B cell (primary cell): ENCODE measurements around the gene CD52. TPM values are rescaled to one million over a fixed set of nuclear protein-coding genes. Genes with fewer than 3 reads are reported as not detected.

Experiments used
- ATAC-seq: fragments of 200-7000 bp; cut with Tn5 transposase; one replicate; pipeline ENCODE4 v1.10.0; 2021; ENCODE audit warnings: low read depth, mild to moderate bottlenecking, moderate number of reproducible peaks, moderate library complexity
- CTCF ChIA-PET: fragments of 350-600 bp; sonication (Branson Sonifier 250); formaldehyde crosslinking; loops from one replicate; lab custom pipeline; 2021; ENCODE audit warnings: antibody characterized with exemption, inconsistent platforms; lab: Charles Lee
- POLR2A ChIA-PET: fragments of 350-600 bp; sonication (Branson Sonifier 250); formaldehyde crosslinking; loops from one replicate; lab custom pipeline; 2021; ENCODE audit warnings: antibody characterized with exemption; lab: Charles Lee
- DNase-seq: peaks from one replicate; pipeline ENCODE4 v3.0.0; 2013
- H2AFZ ChIP-seq: 2 replicates; pipeline ENCODE4 v1.6.1; 2012; ENCODE audit warnings: mild to moderate bottlenecking, low read depth, low read length; ENCODE audit not compliant: insufficient read depth, poor library complexity, severe bottlenecking
- H3K27ac ChIP-seq, 2 donors: 1 replicate in 1 of 2; 2 replicates in 1 of 2; pipeline ENCODE4 v1.5.1; 2012 to 2013; ENCODE audit warnings: low read length in 2 of 2, mild to moderate bottlenecking in 2 of 2, moderate library complexity in 1 of 2
- H3K27me3 ChIP-seq, 4 experiments: fragments of 200-600 bp in 1 of 4; sonication (generic) in 1 of 4; replicated peaks in 1 of 4; 1 replicate in 2 of 4; 2 replicates in 2 of 4; pipeline versions ENCODE4 v1.6.1 to v1.7.0; 2013 to 2016; ENCODE audit warnings: low read length in 3 of 4, mild to moderate bottlenecking in 2 of 4, mixed read lengths in 1 of 4, moderate library complexity in 1 of 4; ENCODE audit not compliant: insufficient read depth in 4 of 4, control insufficient read depth in 3 of 4; ENCODE audit errors: control extremely low read depth in 1 of 4
- H3K36me3 ChIP-seq, 2 experiments: replicated peaks in 1 of 2; 1 replicate in 1 of 2; 2 replicates in 1 of 2; pipeline versions ENCODE4 v1.6.1 to v1.7.1; 2013; ENCODE audit warnings: low read length in 1 of 2; ENCODE audit not compliant: insufficient read depth in 2 of 2, control insufficient read depth in 1 of 2; ENCODE audit errors: control extremely low read depth in 1 of 2, extremely low read depth in 1 of 2
- H3K4me1 ChIP-seq, 2 donors: fragments of 200-600 bp in 1 of 2; sonication (generic) in 1 of 2; 1 replicate in 1 of 2; 2 replicates in 1 of 2; pipeline versions ENCODE4 v1.5.1 to v1.6.1; 2013 to 2017; ENCODE audit warnings: low read length in 2 of 2; ENCODE audit not compliant: control insufficient read depth in 2 of 2, insufficient read depth in 2 of 2
- H3K4me2 ChIP-seq: replicated peaks from 2 replicates; pipeline ENCODE3; 2012; ENCODE audit warnings: mild to moderate bottlenecking, low read depth, low read length; ENCODE audit not compliant: poor library complexity, severe bottlenecking
- H3K4me3 ChIP-seq, 5 experiments: fragments of 200-600 bp in 1 of 5; sonication (generic) in 1 of 5; 1 replicate in 3 of 5; 2 replicates in 2 of 5; pipeline versions ENCODE4 v1.5.1 to v1.7.0; 2011 to 2016; ENCODE audit warnings: low read length in 4 of 5, mild to moderate bottlenecking in 4 of 5, low read depth in 2 of 5, control low read depth in 1 of 5, moderate library complexity in 1 of 5; ENCODE audit not compliant: insufficient read depth in 1 of 5; ENCODE audit errors: control extremely low read depth in 1 of 5, extremely low read depth in 1 of 5
- H3K79me2 ChIP-seq: fragments of 200-600 bp; sonication (generic); one replicate; pipeline ENCODE4 v1.6.0; 2016; ENCODE audit warnings: low read length; ENCODE audit not compliant: control insufficient read depth, insufficient read depth
- H3K9ac ChIP-seq: fragments of 200-600 bp; sonication (generic); 2 replicates; pipeline ENCODE4 v1.6.1; 2017; ENCODE audit warnings: mild to moderate bottlenecking, low read length, moderate library complexity
- H3K9me3 ChIP-seq, 3 donors: one replicate each; pipeline versions ENCODE4 v1.6.1 to v1.7.1; 2013; ENCODE audit warnings: low read length in 2 of 3; ENCODE audit not compliant: control insufficient read depth in 2 of 3, insufficient read depth in 1 of 3; ENCODE audit errors: control extremely low read depth in 1 of 3
- H4K20me1 ChIP-seq: 2 replicates; pipeline ENCODE4 v1.6.0; 2012; ENCODE audit warnings: mild to moderate bottlenecking, low read length; ENCODE audit not compliant: insufficient read depth, control insufficient read depth, poor library complexity, severe bottlenecking
- H3K27ac Mint-ChIP-seq: one replicate; pipeline ENCODE4 v1.8.0; 2021; ENCODE audit warnings: mixed read lengths
- H3K27me3 Mint-ChIP-seq: one replicate; pipeline ENCODE4 v1.8.0; 2021; ENCODE audit warnings: mixed read lengths
- H3K4me1 Mint-ChIP-seq: one replicate; pipeline ENCODE4 v1.8.0; 2021; ENCODE audit warnings: mixed read lengths
- H3K4me3 Mint-ChIP-seq: one replicate; pipeline ENCODE4 v1.8.0; 2021; ENCODE audit warnings: mixed read lengths
- H3K9me3 Mint-ChIP-seq: one replicate; pipeline ENCODE4 v1.8.0; 2022; ENCODE audit warnings: mixed read lengths; ENCODE audit not compliant: insufficient read depth
- EZH2 ChIP-seq: IDR thresholded peaks from 2 replicates; pipeline ENCODE4 v1.6.1; 2012; ENCODE audit warnings: borderline replicate concordance, low read depth, mild to moderate bottlenecking, moderate library complexity, low read length; ENCODE audit not compliant: insufficient read depth, poor library complexity, severe bottlenecking
- WGBS: methylation state at CpG from one replicate; pipeline ENCODE4 v1.1.5; 2013; ENCODE audit warnings: missing lambda C conversion rate; ENCODE audit not compliant: insufficient coverage; 5-methylcytosine and 5-hydroxymethylcytosine counted together
- intact Hi-C: fragments of 100-400 bp; cut with micrococcal nuclease; formaldehyde crosslinking; loops from one replicate; pipeline ENCODE4 v1.10.0; 2022
- polyA plus RNA-seq: library from polyadenylated mRNA; depleted of rRNA; stranded (reverse); fragments of >200 nt; gene quantifications from 2 replicates; pipeline ENCODE4 v1.2.3, GENCODE V29; 2012
- total RNA-seq, 2 donors: library from RNA; stranded (reverse); fragments of 120-200 nt in 1 of 2; gene quantifications; 1 replicate in 1 of 2; 2 replicates in 1 of 2; pipeline versions ENCODE4 v1.2.3 to v1.2.4, GENCODE V29; 2013 to 2022
- TF ChIP-seq, protein P1 (sequence below): fragments of 200-600 bp; IDR thresholded peaks from one replicate; pipeline ENCODE4 v1.8.0; 2022; ENCODE audit warnings: antibody characterized with exemption, mild to moderate bottlenecking

CD52 gene
- total and polyA plus RNA-seq, 2 donors (not counting 1 experiment from before 2014, with no cell fraction given) = 1,116 to 1,597 TPM

DNA sequence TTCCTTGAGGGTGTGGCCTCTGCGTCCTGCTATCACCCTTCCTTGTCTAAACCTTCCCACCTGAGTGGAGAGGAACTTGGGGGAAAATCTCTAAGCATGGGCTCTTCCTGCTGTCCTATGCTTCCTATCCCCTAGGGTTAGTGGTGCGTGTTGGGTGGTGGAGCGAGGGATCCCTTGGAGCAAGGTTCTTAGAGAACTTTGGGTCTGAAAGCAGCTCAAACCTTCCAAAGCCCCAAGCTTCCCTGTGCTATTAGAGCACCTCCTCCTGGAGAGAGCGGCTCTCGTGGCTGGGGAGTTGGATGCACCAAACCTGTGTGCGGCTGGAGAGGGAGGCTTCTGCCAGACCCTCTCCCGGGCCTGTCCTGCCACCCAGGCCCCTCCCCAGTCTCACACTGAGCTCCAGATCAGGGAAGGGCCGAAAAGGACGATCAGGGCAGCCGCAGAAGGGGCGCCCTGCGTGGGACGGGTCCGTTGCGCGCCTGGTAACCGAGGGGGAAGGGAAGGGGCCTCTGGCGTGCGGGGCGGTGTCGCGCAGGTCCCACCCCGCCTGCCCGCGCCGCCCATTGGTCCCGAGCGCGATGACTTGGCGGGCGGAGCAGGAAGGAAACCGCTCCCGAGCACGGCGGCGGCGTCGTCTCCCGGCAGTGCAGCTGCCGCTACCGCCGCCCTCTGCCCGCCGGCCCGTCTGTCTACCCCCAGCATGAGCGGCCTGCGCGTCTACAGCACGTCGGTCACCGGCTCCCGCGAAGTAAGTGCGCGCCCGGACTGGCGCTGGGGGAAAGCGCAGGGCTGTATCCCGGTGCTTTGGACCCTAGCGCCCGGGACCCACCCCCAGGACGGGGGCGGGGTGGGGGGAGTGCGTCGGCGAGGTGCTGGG, 38.1 kb upstream of the CD52 start, which contains the start of gene SH3BGRL3:
Gene SH3BGRL3, plus strand, starts transcription at position 631 of the 877 bp plus-strand sequence. Its CDS starts 70 bp downstream, at position 701.
- Histone ChIP-seq H3K9me3 (no peaks in the 10 kb centered on the region), H3K27ac (peak within 1 kb of the TSS; percentile 73 to 81), H3K79me2 (peaks cover 31% of the 10 kb centered on the region), H2AFZ (peak within 1 kb of the TSS; percentile 76), H3K4me2 (peak within 1 kb of the TSS; percentile 95), H4K20me1 (peaks cover 22% of the 10 kb centered on the region), H3K36me3 (peaks cover 2 to 29% of the 10 kb centered on the region in 2 experiments), H3K27me3 (no peaks in the 10 kb centered on the region), H3K4me3 (peak within 1 kb of the TSS; percentile 75 to 93 (median 90)), H3K9ac (peak within 1 kb of the TSS; percentile 80), H3K4me1 (peaks cover 55 to 83% of the 10 kb centered on the region in 2 donors)
- ChIA-PET POLR2A (interaction anchor here (0.5 to 21.9 kb wide), 10 partner anchors 10 to 875 kb away, joined by 3 to 1239 read pairs (median 4); partner anchors contain the start of genes CD52 and SLC9A1), CTCF (interaction anchor here (1.1 to 26.4 kb wide), 10 partner anchors 8 to 136 kb away, joined by 3 to 1400 read pairs (median 4); partner anchors contain the start of genes CD52, CEP85, UBXN11 and ZNF593)
- H3K4me3 Mint-ChIP-seq = peak within 1 kb of the TSS; percentile 92
- no peaks in the 10 kb centered on the region for H3K9me3 Mint-ChIP-seq
- peak within 1 kb of the TSS; percentile 91 for H3K27ac Mint-ChIP-seq
- ATAC-seq (peak; percentile 68), DNase-seq (peak; percentile 87)
- WGBS = under 1% methylated on average over 53 of the region's 66 CpGs
- H3K4me1 Mint-ChIP-seq = peaks cover 74% of the 10 kb centered on the region
- TF ChIP-seq, protein P1, sequence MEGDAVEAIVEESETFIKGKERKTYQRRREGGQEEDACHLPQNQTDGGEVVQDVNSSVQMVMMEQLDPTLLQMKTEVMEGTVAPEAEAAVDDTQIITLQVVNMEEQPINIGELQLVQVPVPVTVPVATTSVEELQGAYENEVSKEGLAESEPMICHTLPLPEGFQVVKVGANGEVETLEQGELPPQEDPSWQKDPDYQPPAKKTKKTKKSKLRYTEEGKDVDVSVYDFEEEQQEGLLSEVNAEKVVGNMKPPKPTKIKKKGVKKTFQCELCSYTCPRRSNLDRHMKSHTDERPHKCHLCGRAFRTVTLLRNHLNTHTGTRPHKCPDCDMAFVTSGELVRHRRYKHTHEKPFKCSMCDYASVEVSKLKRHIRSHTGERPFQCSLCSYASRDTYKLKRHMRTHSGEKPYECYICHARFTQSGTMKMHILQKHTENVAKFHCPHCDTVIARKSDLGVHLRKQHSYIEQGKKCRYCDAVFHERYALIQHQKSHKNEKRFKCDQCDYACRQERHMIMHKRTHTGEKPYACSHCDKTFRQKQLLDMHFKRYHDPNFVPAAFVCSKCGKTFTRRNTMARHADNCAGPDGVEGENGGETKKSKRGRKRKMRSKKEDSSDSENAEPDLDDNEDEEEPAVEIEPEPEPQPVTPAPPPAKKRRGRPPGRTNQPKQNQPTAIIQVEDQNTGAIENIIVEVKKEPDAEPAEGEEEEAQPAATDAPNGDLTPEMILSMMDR = no peak
- TF ChIP-seq EZH2 = no peak
- intact Hi-C loops = loop anchor here (1.0 to 10.0 kb wide), 3 partner anchors 10 to 1895 kb away; partner anchors contain the start of gene PTAFR
- no peaks in the 10 kb centered on the region for H3K27me3 Mint-ChIP-seq
